Cardiac septum (tissue), 1 donor: ENCODE results near the gene CCDC61. TPM values are rescaled to one million over a fixed set of nuclear protein-coding genes. Genes with fewer than 3 reads are reported as not detected.

Experiments used
- microRNA-seq: library from miRNA; unstranded; fragments of <30 nt; microRNA quantifications from one replicate; pipeline ENCODE4 v1.2.0, GENCODE V29; 2020
- total RNA-seq: library from RNA; stranded (reverse); fragmentation: NEBNext Ultra II Directional; extraction: Animal tissue kit (Norgen Biotek cat#: 25700); gene quantifications from one replicate; pipeline ENCODE4 v1.2.1, GENCODE V29; 2021
- donor health status: DM: no; HTN: no; CAD: no.

Gene CCDC61
- total RNA-seq, 1 donor from 2014 or later = 10.4 TPM

Small RNA genes within 50 kb of the gene (microRNA-seq; reads per million reads assigned to microRNA genes)
- gene MIR769 = 77.0 reads per million, percentile 55 among the genes with 10 or more reads in this experiment

Other genes starting within 250 kb of the CCDC61 start
- 20.7 TPM for gene SIX5, start 226.2 kb upstream of the CCDC61 start, total RNA-seq
- gene DMPK, start 213.0 kb upstream of the CCDC61 start, total RNA-seq = 441 TPM
- 120 TPM for gene DMWD, start 202.6 kb upstream of the CCDC61 start, total RNA-seq
- gene RSPH6A, start 180.2 kb upstream of the CCDC61 start, total RNA-seq = 0.16 TPM
- gene SYMPK, start 132.3 kb upstream of the CCDC61 start, total RNA-seq = 33.6 TPM
- gene FOXA3, start 131.1 kb upstream of the CCDC61 start, total RNA-seq = not detected
- 17.4 TPM for gene IRF2BP1, start 109.3 kb upstream of the CCDC61 start, total RNA-seq
- gene MYPOP, start 92.9 kb upstream of the CCDC61 start, total RNA-seq = 10.3 TPM
- not detected for gene NANOS2, start 80.7 kb upstream of the CCDC61 start, total RNA-seq
- 5.9 TPM for gene NOVA2, start 21.6 kb upstream of the CCDC61 start, total RNA-seq
- gene PGLYRP1, start 27.6 kb downstream of the CCDC61 start, total RNA-seq = 0.59 TPM
- not detected for gene IGFL4, start 45.5 kb downstream of the CCDC61 start, total RNA-seq
- gene IGFL3, start 129.2 kb downstream of the CCDC61 start, total RNA-seq = not detected
- not detected for gene IGFL2, start 152.8 kb downstream of the CCDC61 start, total RNA-seq
- gene IGFL1, start 234.3 kb downstream of the CCDC61 start, total RNA-seq = not detected